Measurements from ENCODE around the gene MYBBP1A. TPM values are rescaled to one million over a fixed set of nuclear protein-coding genes. Genes with fewer than 3 reads are reported as not detected.

Gene MYBBP1A
- total RNA-seq, 1 experiment from 2014 or later: 130 TPM

DNA sequence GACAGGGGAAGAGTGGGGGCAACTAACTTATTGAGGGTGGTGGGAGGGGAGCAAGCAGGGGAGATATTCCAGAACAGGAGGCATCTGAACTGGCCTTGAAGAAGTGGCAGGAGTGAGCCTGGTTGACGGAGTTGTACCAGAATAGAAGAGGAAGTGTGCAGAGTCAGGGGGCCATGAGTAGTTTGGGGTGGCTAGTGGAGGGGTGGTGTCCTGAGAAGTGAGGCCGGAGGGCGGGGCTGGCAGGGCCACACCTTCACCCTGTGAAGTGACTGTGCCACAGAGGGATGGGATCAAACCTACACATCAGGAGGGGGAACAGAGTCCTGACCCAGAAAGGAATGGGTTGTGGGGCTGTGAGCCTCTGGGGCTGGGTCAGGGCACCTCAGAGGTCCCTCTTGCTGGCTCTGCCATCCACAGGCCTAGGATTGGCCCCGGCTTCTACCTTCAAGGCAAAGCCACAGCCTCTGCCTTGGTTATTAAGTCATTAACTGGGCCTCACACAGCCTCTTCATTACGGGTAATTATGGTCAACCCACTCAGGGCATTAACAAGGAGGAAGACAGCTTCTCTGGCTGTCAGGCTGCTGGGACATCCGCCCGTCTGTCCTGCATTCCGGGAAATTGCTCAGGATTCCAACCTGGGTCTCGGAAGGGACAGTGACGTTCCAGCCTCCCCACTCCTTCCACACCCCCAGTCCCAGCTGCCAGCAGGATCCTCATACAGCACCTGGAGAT lies 43.8 kb downstream of the MYBBP1A start:
- no peak overlapping the region for H3K4me2 ChIP-seq (ENCODE audit: low read length)
- H3K4me1 ChIP-seq (ENCODE audit: control insufficient read depth in 1 of 2, insufficient read depth in 2 of 2, low read length in 2 of 2): peaks cover 21 to 31% of the 10 kb centered on the region in 2 experiments
- no peaks in the 10 kb centered on the region for H3K27me3 ChIP-seq (ENCODE audit: insufficient read depth, low read length)
- RAD21 ChIA-PET (ENCODE audit: low non-redundant PET in 1 of 2, low total read pairs in 2 of 2, uncharacterized antibody in 2 of 2, unreplicated experiment in 2 of 2): no interaction called here
- no peak overlapping the region for H3K9ac ChIP-seq (ENCODE audit: low read length)
- intact Hi-C loops (cut with micrococcal nuclease): no loop called here
- ATAC-seq: no peak
- H3K9me3 ChIP-seq (ENCODE audit: control insufficient read depth in 1 of 2, insufficient read depth in 1 of 2, low read depth in 1 of 2, low read length in 2 of 2): no peaks in the 10 kb centered on the region
- BruUV-seq (replicated peaks): no TSS peak
- no peaks in the 10 kb centered on the region for H3K79me2 ChIP-seq (ENCODE audit: insufficient read depth, low read length)
- H3K27ac ChIP-seq (ENCODE audit: low read depth, low read length): no peak overlapping the region
- DNase-seq (ENCODE audit: low read depth, low spot score): no peak
- no peaks in the 10 kb centered on the region for H4K20me1 ChIP-seq (ENCODE audit: insufficient read depth)
- TF ChIP-seq ZBTB33 (IDR thresholded peaks at IDR 0.05; ENCODE audit: extremely low read depth, insufficient replicate concordance, low read length) (no peak), POLR2AphosphoS5 (IDR thresholded peaks at IDR 0.05; ENCODE audit: low read depth, low read length) (no peak), CBX3 (IDR thresholded peaks at IDR 0.05; ENCODE audit: low read depth) (no peak), ATF3 (IDR thresholded peaks at IDR 0.05) (no peak), CTCF (IDR thresholded peaks at IDR 0.05 in 2 of 3, conservative IDR thresholded peaks at IDR 0.05 in 1 of 3; ENCODE audit: borderline replicate concordance in 1 of 3, insufficient read depth in 1 of 3, low read depth in 2 of 3, low read length in 2 of 3) (no peak), SP1 (IDR thresholded peaks at IDR 0.05; ENCODE audit: low read depth) (no peak), EZH2phosphoT487 (IDR thresholded peaks at IDR 0.05; ENCODE audit: borderline replicate concordance) (no peak), EGR1 (IDR thresholded peaks at IDR 0.05; ENCODE audit: low read depth) (no peak), FOSL1 (IDR thresholded peaks at IDR 0.05; ENCODE audit: low read depth) (no peak), RAD21 (IDR thresholded peaks at IDR 0.05; ENCODE audit: low read depth) (no peak), CEBPB (IDR thresholded peaks at IDR 0.05; ENCODE audit: low read depth) (no peak), ELF1 (IDR thresholded peaks at IDR 0.05; ENCODE audit: borderline replicate concordance, low read depth) (no peak), SIN3A (IDR thresholded peaks at IDR 0.05; ENCODE audit: low read depth) (no peak), JUND (IDR thresholded peaks at IDR 0.05) (no peak), SRF (IDR thresholded peaks at IDR 0.05; ENCODE audit: low read depth) (no peak), YY1 (IDR thresholded peaks at IDR 0.05; ENCODE audit: extremely low read depth, insufficient replicate concordance, low read depth, low read length) (no peak), ZNF274 (IDR thresholded peaks at IDR 0.05; ENCODE audit: low read depth, low read length) (no peak), TCF7L2 (IDR thresholded peaks at IDR 0.05; ENCODE audit: borderline replicate concordance, extremely low read depth, insufficient read depth, insufficient read length) (no peak)
- TF ChIP-seq, protein P1, sequence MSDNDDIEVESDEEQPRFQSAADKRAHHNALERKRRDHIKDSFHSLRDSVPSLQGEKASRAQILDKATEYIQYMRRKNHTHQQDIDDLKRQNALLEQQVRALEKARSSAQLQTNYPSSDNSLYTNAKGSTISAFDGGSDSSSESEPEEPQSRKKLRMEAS (IDR thresholded peaks at IDR 0.05): no peak
- H2AFZ ChIP-seq (ENCODE audit: low read depth, low read length, poor library complexity, severe bottlenecking): no peak overlapping the region
- POLR2A ChIA-PET: no interaction called here
- CTCF ChIA-PET: no interaction called here
- no peaks in the 10 kb centered on the region for H3K36me3 ChIP-seq (ENCODE audit: control insufficient read depth in 1 of 2, insufficient read depth in 2 of 2, low read length in 2 of 2)
- H3K9me2 ChIP-seq (ENCODE audit: insufficient read depth): no peaks in the 10 kb centered on the region
- no peak overlapping the region for H3K4me3 ChIP-seq (replicated peaks in 1 of 2; ENCODE audit: low read depth in 1 of 2, low read length in 2 of 2)
